NOMO-1 (cell line): Measurements from ENCODE around the gene ISYNA1.

Experiments used
- DNase-seq, 2 experiments: peaks; one replicate each; lab custom pipeline; 2025; ENCODE audit not compliant: unreplicated experiment in 2 of 2; lab: John Stamatoyannopoulos, UW

ISYNA1 gene

DNA sequence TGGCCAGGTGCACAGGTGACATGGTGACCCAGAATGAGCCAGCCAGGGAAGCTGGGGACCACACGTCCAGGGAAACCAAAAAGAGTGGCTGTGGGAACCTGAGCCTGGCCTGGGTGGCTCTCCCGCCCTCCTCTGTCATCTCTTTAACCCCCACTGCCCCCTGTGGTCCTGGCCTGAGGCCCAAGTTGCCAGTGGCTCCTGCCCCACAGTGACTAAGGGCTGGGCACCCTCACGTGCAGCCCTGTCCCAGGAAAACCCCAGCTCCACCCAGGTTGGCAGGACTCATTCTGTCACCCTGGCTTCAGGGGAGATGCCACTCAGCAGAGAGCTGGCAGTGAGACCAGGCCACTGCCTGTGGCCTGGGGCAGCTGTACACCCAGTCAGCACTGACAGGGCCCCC lies 30.6 kb upstream of the ISYNA1 start:
- no peak for DNase-seq

DNA sequence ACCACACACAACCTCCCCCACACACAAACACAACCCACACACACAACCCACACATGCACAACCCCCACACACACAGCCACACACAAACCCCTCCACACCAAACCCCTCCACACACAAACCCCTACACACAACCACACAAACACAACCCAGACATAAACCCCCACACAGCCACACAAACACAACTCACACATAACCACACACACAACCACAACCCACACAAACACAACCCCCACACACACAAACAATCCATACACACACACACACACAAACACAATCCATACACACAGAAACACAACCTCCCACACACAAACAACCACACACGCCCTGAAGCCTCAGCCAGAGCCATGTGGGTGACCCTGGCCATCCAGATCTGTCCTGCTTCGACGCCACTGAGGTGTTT lies 30.0 kb upstream of the ISYNA1 start:
- DNase-seq, result no peak

DNA sequence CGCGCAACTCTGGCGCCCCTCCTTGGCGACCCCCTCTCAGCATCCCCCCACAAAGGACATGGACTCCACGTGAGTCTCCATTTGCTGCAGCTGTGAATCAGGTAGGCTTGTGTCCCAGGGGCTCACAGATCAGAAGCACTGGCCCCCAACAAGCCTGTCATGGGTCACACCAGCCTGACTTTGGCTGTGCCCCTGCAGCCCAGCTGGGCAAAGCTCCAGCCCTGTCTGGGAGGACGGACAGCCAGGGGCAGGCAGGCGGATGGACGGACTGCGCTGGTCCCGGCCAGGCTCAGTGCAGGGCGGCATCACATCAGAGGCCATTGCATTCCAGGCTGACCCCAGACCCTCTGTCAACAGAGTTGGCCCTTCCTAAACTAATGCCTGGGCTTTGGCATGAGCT lies 28.4 kb upstream of the ISYNA1 start:
- DNase-seq, result no peak

DNA sequence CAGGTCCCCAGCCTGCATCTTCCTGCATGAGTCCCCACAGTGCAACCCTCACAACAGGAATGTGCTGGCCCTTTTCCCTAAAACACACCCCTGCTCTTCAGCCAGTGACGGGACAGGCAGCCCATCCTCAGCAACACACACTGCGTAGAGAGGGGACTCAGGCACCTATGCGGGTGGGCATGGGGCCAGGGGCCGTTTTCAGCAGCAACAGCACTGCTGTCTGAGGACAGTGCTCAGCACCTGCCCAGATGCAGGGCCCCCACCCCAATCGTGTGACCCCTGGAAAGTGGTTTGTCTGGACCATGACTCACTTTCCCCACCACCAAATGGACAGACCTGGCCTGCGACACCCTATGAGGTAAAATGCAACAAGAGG lies 28.0 kb upstream of the ISYNA1 start:
- DNase-seq, result no peak

DNA sequence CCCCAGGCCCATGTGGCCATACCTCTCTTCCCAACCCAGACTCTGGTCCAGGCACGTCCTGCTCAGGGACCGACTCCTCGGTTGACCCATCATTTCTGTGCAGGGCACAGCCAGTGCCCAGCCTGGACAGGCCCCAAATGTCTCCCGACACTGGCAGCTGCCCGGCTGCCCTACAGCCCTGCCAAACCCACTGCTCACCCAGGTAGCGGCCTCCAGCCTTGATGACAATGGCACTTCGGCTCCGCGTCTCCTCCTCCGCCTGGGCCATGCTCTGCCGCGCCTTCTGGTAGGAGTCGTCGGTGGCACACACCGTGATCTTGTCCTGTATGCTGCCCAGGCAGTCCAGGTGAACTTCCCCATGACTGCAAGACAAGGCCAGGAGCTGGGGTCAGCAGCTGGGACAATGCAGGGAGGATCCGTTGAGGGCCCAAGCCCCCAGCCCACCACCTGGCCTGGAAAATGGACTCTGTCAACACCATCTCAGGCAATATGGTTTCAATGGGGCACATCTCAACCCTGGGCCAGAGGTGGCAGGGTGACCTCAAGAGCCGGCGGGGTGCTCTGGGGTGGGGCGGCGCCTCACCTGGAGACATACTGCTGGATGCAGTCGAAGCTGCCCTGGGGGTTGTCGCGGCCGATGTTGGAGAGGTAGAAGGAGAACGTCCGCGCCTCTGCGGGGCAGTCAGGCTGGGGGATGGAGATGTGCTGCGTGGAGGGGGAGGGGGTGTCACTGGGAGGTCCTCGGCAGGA lies 27.5 kb upstream of the ISYNA1 start:
- no peak for DNase-seq

DNA sequence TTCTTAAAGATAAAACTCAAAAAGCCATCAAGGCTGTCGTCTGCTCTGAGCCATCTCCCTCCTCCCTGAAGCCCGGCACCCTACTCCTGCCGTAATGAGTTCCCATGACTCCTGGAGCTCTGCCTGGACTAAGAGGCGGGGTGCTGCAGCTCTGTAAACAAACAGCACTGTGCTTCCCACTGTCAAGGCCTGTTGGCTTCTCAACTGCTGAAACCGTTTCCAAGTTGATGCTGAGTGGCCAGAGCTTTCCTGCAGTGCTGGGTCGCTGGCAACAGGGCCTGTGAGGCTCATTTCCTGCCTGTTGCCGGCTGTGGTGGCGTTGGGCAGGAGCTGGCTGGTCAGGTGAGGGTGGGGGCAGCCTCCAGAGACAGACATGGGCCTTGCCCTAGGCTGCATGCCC lies 26.7 kb upstream of the ISYNA1 start:
- no peak for DNase-seq

DNA sequence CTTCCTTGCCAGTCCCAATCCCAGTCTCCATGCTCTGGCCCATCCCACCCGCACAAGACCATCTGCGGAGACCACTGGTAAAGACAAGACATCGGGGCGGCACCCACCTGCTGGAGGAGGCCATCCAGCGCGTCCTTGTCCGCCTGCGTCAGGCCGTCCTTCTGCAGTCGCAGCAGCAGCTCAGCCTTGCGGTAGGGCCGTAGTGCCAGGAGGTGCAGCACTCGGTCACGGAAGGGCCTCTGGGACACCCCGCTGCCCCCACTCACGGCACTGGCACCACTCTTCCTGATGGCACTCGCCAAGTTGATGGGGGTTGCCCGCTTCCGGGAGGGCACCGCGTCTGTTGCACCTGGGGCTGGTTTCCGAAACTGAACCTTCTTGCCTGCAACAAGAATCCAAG lies 23.5 kb upstream of the ISYNA1 start:
- DNase-seq, result no peak

DNA sequence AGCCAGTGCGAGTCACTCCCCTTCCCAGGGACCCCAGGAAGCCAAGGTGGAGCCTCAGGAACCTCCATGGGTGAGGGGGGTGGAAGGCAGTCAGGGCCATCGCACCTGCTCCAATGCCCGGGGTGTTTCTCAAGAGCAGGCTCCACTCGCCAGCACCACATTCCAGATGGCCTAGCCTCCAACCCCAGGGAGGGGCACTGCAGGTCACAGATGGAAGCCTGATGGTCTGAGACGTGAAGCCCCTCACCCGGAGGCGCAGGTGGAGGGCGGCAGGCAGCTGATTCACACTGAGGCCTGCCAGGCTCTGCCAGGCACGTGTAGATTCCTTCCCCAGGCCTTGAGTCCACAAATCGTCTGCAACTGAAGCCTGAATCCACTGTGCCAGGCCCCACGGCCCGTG lies 23.0 kb upstream of the ISYNA1 start:
- no peak for DNase-seq

DNA sequence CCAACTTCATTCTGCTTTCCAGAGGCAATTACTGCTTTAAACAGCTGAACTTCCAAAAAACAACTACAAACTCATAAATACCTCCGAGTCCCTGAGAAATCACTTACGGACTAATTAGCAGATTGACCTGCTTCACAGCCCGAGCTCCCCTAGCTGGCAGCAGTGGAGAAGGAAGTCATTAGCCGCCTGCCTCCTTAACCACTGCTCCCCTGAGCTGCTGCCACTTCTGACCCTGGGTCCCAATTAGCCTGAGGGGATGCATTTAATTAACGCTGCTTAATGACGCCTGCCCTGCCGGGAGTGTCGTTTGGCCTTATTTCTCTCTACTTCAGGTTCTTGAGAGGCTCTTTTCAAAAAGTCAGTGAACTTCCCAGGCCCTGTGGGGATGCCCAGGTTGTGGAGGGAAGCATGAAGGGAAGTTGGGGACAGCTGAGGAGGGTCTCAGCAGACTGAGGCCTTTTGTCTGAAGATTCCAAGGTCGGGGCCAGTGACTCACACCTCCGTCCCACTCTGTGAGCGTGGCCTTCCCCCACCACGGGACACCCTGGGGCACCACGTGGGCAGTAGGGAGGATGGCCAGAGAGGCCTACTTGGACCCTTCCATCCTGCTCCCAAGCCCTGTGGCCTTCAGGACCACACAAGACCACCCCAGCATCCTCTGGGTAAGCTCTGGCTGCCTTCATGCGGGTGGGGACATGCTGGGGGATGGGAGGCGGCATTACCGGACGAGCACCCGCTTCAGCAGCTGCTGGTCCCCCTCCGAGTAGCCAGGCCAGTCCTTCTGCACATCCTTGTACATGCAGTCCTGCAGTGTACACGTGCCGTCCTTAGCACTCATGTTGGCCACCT lies 19.8 kb upstream of the ISYNA1 start:
- no peak for DNase-seq

DNA sequence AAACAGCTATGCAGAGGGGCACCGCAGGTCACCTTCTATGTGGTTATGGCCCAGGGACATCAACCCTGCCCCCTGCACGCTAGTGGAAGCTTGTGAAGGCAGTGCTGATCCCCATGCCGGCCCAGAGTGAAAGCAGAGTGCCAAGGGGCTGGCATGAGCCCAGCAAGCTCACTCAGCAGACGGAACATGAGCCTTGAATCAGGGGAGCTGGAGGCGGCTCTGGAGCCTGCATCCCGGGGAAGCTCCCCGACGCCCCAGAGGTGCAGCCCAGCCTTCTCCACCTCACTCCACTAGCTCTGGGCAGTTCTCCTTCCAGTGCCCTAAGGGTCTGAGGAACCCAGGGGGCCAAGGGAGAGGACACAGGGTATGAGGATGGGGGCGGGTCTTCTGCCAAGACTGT lies 19.0 kb upstream of the ISYNA1 start:
- DNase-seq, result no peak

DNA sequence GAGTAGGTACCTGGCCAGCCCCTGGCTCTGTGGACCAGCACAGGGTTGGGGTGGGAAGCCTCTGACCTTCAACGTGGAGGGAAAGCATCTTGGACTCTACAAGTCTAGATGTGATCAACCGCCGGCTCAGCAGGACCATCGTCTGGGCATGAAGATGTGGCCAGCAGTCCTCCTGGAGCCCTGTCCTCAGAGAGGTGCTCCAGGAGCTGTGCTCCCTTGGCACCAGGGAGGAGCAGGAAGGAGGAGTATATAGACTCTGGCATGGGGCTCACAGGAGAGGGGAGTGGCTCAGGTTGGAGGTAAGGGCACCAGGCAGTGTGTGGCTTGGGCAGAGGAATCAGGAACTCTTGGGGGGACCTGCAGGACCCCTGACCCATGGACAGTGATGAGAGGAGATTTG lies 18.3 kb upstream of the ISYNA1 start:
- DNase-seq, result no peak

DNA sequence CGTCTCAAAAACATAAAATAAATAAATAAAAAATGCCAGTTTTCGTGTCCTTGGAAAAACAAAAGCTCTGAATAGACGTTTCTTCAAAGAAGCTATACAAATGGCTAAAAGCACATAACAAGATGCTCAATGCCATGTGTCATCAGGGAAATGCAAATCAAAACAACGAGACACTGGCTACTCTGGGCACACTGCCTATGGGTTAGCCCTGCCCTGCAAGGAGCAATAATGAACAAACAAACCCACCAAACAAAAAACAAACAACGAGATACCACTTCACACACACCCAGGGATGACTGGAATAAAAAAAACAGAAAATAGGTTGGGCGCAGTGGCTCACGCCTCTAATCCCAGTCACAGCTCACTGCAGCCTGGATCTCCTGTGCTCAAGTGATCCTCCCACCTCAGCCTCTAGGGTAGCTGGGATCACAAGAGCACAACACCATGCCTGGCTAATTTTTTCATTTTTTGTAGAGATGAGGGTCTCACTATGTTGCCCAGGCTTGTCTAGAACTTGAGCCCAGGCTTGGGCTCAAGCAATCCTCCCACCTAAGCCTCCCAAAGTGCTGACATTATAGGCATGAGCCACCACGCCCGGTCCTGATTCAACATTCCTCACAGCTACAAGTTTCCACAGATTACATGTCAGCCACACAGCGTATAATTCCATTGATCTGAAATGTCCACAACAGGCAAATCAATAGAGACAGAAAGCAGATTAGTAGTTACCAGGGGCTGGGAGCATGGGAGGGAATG lies 15.5 kb upstream of the ISYNA1 start:
- no peak for DNase-seq

DNA sequence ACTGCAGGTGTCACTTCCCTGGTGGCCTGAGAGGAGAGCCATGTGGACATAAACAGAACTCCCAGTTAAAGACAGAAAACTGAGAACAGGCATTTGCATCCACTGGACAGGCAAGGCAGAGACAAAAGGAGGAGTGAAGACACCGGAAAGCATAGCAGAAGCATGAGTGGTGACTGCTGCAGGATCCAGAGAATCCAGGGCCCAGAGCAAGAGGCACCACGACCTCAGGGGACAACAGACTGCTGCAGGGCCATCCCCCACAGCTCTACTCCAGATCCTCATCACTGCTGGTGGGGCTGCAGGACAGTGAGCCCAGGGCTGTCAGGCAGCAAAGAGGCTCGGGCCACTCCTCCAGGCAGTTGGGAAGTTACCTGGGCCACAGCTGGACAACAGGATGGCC lies 14.5 kb upstream of the ISYNA1 start:
- DNase-seq, result no peak

DNA sequence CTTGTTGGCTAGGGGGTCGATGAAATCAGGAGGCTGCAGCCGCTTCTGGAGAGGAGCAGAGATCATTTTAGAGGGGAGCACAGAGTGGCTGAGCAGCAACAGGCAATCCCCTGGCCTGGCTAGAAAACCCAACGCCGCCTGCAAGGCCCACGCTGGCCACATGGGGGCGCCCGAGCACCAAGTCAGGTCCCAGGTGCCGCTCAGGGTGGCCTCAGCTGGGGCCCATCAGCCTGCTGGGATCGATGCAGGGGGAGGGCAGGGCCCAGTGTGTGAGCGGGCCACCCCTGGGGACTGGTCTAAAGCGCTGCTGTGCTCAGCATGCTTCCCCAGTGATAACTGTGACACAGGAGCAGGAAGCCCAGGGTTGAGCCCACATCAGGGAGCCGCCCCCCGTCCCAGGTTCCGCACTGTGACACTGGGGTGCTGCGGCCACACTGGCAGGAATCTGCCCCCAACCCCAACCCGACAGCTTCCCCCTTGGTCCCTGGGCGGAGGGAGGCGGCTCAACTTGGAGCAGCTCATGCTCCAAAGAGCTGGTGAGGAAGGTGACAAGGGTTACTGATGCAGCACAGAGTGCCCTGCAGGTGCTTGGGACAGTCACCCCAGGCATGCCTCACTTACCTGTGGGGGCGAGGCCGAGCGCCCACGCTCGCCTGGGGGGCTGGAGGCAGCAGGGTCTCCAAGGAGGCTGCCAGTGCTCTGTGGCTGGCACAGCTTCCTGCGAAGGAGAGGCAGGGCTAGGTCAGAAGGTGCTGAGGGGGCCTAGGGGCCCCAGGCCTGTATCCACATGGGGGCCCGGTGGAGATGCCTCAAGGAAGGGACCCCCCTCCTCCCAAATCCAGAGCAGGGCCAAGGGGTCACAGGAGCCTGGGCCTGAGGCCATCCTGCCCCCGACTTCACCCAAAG lies 13.3 kb upstream of the ISYNA1 start:
- peak; percentile 31 to 45 for DNase-seq

DNA sequence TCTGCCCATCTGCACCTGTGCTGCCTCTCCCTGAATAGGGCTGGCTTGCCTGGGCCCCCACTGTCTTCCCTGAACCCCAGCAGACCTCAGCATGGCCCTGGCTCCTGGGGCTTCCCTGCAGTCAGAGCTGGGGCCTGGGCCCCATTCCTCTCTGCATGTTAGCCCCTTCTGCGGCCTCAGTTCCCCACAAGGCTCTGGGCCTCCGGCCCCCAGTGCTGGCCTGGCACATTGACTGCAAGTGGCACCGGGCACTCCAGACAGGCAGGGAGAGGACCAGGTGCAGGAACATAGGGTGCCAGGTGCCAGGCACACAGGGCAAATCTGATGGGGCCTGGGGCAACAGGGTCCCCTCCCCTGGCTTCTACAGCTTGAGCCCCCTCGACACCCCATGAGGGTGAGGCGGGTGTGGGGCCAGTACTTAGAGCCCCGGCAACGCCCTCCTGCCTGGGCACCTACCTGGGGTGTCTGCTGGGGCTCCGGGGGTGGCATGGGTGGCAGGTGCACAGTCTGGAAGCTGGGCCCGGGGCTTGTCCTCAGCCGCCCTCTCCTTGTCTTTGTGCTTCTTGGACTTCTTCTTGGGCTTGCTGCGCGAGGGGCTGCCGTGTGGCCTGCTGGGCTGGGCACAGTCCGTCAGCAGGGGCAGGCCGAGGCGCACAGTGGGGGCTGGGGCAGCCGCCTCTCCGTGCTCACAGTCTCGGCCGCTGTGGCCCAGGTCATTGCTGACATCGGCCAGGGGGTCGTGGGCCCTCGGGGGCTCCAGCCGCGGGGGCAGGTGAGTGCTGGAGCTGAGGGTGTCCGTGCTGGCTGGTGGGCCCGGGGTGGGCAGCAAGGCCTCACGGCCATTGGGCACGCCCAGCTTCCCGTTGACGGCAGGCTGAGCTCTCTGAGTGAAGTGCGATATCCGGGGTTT lies 12.3 kb upstream of the ISYNA1 start:
- no peak for DNase-seq

DNA sequence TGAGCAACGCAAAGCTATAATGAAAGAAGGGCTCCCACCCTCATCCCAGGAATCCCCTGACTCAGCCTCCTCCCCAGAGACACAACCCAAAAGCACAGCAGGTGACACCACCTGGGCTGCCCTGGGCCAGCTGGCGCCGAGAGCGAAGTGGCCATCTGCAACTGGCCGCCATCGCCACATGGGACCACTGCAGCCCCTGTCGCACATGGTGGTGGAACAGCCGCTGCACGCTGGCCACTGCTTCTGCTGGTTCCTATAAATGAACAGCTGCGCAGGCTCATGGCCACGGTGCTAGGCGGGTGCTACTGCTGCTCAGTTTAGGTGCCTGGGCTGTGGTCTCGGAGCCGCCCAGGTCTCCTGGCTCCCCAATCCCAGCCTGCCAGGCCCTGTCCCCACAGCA lies 11.6 kb upstream of the ISYNA1 start:
- no peak for DNase-seq

DNA sequence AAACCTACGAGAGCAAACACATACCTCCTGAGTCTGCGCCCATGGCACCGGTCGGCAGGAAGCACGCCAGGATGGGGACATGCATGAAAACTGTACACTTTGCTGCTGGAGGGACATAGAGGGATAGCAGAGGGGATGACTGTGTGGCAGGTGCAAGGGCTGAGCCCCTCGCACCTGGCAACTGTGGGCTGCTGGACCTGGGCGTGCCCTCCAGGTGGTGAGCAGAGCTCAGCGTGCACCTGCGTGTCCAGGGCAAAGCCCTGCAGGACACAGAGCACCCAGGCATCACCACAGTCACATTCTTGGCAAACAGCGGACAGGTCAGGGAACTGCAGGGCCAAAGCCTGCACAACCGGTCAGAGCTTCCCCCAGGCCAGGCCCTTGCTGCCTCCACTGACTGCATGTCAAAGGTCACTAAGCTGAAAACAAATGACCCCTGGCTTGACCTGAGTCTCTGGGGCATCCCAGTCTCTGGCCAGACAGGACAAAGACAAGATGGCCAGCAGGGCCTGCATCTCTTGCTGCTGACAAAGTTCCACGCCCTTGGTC lies 9.0 kb upstream of the ISYNA1 start:
- DNase-seq, result no peak

DNA sequence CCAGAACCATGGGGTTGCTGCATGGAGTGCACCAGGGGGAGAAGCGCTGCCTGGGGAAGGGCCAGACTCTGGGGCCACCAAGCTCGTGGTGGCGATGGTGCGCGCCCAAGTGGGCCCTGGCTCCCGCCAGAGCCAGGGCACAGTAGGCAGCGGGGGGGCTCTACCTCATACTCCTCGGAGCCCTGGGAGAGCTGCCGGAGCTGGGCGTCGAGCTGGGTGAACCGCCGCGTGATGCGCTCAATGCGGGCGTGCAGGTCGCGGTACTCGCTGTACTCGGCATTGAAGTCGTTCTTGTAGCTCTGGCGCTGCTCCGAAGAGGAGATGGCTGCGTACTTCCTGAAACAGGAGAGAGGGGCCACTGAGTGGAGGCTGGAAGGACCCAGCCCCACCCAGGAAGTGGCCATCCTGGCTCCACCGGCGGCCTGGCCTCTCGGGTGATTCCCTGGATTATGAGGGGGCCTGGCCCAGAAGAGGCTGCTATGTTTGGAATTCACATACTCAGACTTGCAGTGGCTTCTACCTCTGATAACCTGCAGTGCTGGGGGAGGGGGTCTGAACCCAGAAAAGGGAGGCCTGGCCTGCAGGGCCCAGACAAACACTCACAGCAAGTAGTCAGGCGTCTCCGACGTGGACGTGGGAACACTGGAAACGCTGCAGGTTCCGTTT lies 8.3 kb upstream of the ISYNA1 start:
- no peak for DNase-seq
